Measurements from ENCODE around the gene GRSF1.
"Not testable (repeated sequence)": the region's sequence is repeated elsewhere in the genome, so short reads cannot be mapped to it uniquely, and the experiment has no call there.

The GRSF1 gene, protein sequence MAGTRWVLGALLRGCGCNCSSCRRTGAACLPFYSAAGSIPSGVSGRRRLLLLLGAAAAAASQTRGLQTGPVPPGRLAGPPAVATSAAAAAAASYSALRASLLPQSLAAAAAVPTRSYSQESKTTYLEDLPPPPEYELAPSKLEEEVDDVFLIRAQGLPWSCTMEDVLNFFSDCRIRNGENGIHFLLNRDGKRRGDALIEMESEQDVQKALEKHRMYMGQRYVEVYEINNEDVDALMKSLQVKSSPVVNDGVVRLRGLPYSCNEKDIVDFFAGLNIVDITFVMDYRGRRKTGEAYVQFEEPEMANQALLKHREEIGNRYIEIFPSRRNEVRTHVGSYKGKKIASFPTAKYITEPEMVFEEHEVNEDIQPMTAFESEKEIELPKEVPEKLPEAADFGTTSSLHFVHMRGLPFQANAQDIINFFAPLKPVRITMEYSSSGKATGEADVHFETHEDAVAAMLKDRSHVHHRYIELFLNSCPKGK

DNA sequence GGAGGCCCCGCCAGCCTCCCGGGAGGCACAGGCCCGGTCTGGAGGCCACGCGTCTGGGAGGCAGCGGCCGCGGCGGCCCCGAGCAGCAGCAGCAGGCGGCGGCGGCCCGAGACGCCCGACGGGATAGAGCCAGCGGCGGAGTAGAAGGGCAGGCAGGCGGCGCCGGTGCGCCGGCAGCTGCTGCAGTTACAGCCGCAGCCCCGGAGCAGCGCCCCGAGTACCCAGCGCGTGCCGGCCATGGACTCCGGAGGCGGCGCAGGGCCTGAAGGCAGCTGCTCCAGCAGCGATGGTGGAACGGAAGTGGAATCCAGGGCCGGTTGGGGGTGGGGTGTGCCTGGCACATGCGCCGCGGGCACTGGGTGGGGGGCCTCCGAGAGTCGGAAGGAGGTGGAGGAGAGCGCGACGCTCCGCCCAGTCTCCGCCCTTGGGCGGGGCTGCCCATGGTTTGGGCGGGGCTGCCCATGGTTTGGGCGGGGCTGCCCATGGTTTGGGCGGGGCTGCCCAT is at the start of gene GRSF1:
Gene GRSF1 (minus strand): TSS at position 302 of the 505 bp plus-strand sequence. CDS start 63 bp downstream, at position 239.
- peak; percentile 87 to 90 for DNase-seq (ENCODE audit: low read depth in 2 of 2, low spot score in 1 of 2)

DNA sequence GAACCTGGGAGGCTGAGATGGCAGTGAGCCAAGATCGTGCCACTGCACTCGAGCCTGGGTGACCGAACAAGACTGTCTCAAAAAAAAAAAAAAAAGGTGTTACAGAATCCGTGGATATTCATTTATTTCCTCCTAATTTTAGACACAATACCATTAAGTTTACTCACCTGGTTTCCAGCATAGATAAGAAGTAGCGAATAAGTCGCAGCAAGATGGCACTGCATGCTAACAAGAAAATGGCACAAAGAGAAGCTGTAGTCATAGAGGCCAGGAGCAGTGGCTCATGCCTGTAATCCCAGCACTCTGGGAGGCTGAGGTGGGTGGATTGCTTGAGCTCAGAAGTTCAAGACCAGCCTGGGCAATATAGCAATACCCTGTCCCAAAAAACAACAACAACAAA is 45.5 kb upstream of the GRSF1 start:
- no peak for DNase-seq (ENCODE audit: low read depth in 2 of 2, low spot score in 1 of 2)

DNA sequence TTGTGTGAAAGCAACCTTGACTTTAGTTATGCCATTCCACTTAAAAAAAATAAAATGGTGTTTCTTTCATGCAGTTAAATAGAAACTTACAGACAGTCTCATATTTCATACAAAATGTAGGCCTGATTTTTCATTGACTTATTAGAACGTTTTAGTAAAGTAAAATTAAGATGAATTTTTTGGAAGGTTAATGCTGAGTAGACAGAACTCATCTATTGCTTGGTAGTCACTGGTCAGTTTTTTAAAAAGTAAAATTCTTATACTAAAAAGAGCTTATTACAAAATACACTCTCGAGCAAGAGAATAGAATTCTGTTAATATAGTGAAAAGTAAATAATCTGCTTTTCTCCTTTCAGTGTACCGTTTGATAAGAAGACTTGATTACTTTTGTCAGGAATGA is 41.0 kb upstream of the GRSF1 start:
- DNase-seq (ENCODE audit: low read depth in 2 of 2, low spot score in 1 of 2), result no peak

DNA sequence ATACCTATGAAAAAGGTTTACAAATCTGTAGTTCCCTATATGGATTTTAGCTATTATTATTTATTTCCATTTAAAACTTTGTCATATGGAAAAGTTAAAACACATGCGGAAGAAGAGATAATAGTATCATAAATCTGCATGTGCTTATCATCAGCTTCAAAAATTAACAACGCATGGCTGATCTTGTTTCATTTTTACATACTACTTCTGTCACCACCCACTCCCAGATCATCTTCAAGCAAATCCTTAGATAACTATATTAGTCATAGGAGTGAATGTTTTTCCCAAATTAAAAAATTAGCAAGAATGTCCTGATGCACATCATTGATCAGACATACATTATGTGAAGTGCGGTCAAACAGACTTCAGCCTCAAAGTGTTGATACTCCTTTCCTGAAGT is 37.9 kb upstream of the GRSF1 start:
- no peak for DNase-seq (ENCODE audit: low read depth in 2 of 2, low spot score in 1 of 2)

DNA sequence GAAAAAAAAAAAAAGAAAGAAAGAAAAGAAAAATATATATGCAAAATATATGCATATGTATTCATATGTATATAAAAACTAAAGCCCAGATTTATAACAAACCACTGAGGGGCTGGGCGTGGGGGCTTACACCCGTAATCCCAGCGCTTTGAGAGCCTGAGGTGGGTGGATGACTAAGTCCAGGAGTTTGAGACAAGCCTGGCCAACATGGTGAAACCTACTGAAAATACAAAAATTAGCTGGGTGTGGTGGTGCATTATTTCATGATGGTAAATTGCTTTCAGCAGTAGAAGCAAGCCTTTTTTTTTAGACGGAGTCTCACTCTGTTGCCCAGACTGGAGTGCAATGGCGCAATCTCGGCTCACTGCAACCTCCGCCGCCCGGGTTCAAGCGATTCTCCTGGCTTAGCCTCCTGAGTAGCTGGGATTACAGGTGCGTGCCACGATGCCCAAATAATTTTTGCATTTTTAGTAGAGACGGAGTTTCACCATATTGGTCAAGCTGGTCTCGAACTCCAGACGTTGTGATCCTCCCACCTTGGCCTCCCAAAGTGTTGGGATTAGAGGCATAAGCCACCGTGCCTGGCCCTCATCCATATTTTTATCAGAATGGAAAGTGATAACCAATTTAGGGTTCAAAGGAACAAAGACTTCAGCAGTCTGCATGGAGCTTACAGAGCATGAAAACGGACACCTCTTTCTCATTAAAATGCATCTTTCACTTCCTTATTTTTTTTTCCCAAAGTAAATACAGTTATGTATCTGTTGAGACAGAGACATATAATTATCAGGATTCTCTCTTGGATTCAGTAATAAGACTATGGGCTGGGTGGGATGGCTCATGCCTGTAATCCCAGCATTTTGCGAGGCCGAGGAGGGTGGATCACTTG is 34.8 kb upstream of the GRSF1 start:
- DNase-seq (ENCODE audit: low read depth in 2 of 2, low spot score in 1 of 2), result no peak

DNA sequence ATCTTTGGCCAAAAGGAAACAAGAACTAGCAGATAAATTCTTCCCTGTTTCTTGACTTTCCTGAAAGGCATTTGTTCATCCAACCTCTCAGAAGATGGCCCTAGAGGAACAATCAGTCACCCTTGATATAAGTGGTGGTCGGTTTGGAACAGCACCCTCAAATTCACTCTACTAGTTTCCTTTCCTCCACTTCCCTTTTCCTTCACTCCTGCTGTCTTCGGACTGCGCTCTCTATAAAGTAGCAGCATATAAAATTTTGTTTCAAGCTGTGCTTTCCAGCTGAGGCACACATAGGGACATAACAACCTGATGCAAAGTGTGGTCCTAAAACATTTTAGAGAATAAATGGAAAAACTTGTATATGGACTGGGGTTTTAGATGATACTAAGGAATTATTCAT is 33.5 kb upstream of the GRSF1 start:
- DNase-seq (ENCODE audit: low read depth in 2 of 2, low spot score in 1 of 2), result no peak

DNA sequence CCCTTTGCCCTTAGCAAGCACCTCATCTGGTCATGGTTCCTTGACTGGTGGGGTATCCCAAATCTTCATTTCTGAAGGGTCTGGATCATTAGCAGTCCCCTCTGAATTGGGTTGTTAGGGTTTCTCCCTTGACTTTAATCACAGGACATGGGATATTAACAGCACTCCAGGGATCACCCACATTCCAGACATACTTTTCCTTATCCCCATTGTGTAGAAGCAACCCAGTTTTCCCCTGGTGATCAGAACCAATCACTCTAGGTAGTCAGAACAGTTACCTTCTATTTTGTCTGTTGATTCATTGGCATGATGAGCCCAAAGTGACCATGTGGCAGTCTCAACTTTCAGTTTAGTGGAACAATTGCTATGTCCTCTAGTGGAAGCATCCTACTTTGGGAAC is 29.1 kb upstream of the GRSF1 start:
- no peak for DNase-seq (ENCODE audit: low read depth in 2 of 2, low spot score in 1 of 2)

DNA sequence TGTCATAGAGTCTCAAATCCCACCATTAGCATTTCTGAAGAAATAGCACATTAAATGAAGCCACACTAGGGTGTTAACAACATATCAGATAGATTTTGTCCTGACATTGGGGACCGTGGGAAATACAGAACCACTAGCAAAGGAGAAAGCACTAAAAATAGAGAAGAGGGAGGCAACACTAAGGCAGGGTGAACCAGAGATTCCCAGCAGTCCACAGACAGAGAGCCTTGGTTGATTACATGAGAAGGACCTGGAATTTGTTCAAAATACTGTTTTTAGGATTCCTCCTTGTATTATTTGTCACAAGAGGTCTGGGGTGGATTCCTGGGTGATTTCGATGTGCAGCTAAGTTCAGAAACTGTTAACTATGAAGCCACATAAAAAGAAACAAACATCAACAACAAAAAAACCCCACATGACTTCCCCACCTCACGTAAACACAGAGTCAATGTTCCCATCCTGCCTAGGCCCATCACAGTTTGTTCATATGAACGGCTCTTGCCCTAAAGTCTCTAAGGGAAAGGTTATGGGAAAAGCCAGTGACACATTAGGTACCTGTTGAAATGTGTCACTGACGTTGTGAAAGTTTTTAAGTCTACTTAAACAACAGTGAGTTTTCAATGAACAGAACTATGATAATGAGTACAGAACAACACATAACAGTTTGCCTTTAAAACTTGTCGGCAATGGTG is 23.6 kb upstream of the GRSF1 start:
- DNase-seq (ENCODE audit: low read depth in 2 of 2, low spot score in 1 of 2), result no peak

DNA sequence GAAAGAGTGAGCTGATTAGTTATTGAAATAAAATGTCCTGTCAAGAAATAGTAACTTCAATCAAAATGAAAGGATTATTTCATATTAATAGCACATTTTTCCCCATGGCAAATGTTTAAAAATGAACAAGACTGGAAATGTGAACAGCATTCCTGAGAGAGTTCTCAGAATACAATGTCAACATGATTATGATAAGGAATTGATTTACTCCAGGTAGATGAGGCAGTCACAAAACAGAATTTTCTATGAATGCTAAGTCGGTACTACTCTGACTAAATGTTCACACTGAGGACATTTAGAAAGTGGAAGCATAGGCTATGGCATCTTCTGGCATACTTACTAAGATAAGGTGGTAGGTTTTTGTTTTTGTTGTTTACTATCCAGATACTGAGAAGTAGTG is 19.4 kb upstream of the GRSF1 start:
- DNase-seq (ENCODE audit: low read depth in 2 of 2, low spot score in 1 of 2), result no peak

DNA sequence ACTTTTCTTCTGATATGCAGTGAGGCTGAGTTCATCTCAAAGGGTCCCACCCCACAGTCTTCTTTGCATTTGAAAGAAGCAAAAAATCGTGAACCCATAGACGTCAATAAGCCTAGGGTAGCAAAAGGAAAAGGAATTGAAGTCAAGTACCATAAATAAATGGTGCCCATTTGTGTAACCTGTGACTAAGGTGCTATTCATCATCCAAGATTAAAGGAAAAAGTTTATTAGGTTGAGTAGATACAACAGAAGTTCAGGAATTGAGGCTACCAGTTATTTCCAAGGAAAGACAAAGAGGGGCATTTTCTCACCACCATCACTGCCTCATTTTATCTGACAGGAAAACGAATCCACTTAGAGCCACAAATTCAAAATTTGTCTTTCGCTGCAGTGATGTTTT is 18.8 kb upstream of the GRSF1 start:
- DNase-seq (ENCODE audit: low read depth in 2 of 2, low spot score in 1 of 2), result no peak

DNA sequence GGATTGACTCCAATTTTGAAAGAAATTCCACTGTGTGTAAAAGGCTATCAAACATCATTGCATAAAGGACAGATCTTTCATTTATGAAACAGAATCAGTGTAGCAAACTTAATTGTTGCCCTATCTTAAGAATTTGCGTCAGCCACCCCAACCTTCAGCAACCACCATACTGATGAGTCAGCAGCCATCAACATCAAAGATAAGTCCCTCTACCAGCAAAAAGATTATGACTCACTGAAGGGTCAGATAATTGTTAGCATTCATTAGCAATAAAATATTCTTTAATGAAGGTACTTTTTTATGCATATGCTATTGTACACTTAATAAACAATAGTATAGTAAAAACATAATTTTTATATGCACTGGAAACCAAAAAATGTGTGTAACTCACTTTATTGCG is 15.8 kb upstream of the GRSF1 start:
- no peak for DNase-seq (ENCODE audit: low read depth in 2 of 2, low spot score in 1 of 2)

DNA sequence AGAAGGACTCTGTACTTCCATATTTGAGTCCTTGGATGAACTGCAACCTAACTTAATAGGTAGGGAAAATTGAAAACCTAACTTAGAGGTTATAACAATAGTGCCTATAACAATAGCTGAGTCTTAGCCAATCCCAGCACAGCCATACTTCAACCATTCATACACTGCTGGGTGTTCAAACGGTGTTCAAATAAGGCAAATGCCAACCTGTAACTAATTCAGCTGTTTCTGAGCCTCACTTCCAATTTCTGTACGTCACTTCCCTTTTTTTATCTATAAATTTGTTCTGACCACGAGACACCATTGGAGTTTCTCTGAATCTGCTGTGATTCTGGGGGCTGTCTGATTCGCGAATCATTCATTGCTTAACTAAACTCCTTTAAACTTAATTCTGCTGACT is 9.6 kb upstream of the GRSF1 start:
- DNase-seq (ENCODE audit: low read depth in 2 of 2, low spot score in 1 of 2), result no peak

DNA sequence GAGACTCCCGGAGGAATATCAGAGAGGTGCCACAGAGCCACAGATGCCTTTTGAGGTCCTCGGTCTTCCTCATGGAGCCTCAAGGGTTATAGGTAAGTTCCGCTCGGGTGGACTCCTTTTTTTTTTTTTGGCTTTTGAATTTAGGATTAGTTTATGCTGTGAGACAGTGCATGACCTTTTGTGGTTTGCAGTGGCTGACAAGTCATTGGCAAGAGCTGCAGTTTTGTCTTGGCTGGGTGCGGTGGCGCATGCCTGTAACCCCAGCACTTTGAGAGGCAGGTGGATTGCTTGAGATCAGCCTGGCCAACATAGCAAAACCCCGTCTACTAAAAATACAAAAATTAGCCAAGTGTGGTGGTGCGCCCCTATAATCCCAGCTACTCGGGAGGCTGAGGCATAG is 4.5 kb upstream of the GRSF1 start:
- no peak for DNase-seq (ENCODE audit: low read depth in 2 of 2, low spot score in 1 of 2)

DNA sequence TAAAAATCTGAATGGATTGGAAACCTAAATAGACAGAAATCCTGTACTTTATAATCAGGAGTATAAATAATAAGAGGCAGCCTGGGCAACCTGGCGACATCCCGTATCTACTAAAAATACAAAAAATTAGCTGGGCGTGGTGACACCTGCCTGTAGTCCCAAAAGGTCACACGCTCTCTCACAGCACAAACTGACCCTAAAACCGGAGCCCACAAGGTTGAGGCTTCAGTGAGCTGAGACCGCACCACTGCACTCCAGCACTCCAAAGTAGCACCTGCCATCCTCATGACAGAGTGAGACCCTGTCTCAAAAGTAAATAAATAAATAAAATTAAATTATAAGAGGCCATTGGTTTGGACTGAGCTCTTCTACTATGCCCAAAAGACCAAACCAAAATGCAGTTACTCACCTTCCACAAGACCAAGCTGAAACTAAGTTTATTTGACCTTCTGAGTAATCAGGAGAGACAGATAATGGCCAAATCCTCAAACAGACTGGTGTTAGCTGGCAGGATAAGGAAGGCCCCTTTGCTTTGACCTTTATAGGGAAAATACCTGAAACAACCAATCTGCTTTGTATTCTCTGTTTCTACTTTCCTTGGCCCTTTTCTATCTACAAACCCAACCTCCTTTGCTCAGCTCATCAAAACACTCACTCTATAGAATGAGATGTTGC is 3.2 kb upstream of the GRSF1 start:
- no peak for DNase-seq (ENCODE audit: low read depth in 2 of 2, low spot score in 1 of 2)

DNA sequence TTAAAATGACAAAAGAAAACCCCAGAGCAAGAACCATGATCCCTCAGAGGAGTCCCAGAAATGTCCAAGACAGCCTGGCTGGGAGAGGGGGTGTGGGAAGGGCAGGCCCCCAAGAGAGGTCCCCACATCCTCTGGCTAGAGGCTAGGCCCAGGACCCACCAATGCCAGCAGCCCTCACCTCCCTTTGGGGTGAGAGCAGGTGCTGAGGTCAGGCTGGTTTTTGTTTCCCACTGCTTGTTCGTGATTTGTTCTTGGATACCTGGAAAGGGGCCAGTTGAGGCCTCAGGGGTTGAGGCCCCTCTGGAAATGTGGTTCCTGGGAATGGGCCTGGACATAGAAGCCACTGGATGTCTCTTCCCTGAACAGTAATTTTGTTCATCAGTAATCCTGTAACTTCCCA is 2.3 kb upstream of the GRSF1 start:
- no peak for DNase-seq (ENCODE audit: low read depth in 2 of 2, low spot score in 1 of 2)

DNA sequence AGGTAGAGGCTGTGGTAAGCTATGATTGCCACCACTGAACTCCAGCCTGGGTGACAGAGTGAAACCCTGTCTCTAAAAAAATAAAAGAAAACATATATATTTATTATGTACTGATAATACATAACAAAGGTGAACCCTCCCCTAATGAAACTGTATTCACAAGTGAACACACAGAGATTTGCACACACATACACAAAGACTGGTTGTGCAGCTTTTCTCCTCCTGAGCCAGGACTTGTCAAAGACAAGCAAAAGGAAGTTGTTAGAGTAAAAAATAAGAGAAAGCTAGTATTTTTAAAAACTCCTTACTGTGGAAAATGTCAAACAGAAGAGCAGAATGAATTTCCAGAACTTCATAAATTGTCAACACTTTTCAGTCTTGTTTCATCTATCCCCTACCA is 1.5 kb upstream of the GRSF1 start:
- no peak for DNase-seq (ENCODE audit: low read depth in 2 of 2, low spot score in 1 of 2)

DNA sequence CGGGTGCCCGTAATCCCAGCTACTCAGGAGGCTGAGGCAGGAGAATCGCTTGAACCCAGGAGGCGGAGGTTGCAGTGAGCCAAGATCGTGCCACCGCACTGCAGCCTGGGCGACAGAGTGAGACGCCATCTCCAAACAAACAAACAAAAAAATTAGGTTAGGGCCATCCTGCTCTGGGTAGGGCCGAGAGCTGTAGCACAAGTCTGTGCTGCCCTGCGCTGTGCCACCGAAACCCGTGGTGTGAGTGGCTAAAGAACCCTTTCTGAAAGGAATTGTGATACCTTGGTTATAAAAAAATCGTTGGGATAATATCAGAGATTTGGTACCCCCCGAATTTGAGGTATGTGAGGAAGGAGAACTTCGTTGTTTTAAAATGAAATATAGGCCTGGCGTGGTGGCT is 941 bp upstream of the GRSF1 start:
- DNase-seq (ENCODE audit: low read depth in 2 of 2, low spot score in 1 of 2), result not testable (repeated sequence)

DNA sequence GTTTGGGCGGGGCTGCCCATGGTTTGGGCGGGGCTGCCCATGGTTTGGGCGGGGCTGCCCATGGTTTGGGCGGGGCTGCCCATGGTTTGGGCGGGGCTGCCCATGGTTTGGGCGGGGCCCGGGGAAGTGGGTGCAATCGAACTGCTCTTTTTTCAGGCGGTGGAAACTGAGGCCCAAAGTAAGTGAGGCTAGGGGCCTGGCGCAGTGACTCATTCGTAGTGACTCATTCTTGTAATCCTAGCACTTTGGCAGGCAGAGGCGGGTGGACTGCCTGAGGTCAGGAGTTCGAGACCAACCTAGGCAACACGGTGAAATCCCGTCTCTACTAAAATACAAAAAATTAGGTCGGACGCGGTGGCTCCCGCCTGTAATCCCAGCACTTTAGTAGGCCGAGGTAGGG is 447 bp upstream of the GRSF1 start:
- peak; percentile 24 to 43 for DNase-seq (ENCODE audit: low read depth in 2 of 2, low spot score in 1 of 2)

DNA sequence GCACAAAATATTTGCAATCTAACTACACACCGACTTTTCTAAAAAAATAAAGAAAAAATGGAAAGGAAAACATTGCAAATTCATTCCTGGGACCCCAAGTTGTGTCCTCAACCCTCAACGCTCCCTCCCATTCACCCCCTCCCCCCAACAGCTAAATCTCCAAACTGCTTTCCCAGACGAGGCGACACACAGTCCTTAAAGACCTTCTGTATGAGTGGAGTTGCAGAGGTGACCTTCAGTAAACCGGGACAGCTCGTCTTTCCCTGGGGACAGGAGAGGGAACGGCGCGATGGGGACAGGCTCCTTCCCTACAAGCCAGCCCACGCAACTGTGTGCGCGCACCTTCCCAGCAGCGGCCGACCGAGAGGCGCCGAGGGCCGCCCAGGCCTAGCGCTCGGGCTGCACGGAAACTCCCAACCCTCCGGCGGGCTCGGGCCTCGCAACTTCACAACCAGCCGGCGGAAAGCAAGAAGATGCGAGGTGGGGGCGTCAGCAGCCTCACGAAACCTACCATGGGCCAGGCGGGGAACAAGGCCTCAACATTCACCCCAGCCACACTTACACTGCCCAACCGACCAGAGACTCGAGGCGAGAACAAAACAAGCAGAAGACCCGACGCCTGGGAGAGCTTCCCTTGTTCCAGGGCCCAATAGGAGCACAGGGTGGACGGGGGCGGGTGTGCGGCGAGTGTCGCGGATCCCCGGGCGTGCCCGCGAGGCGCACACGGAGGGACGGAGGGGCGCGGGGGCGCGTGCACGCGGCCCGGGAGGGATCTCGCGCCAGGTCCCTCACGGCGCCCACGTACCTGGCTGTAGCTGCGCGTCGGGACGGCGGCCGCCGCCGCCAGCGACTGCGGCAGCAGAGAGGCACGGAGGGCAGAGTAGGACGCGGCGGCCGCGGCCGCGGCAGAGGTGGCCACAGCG is 763 bp downstream of the GRSF1 start:
- peak; percentile 26 to 34 for DNase-seq (ENCODE audit: low read depth in 2 of 2, low spot score in 1 of 2)

DNA sequence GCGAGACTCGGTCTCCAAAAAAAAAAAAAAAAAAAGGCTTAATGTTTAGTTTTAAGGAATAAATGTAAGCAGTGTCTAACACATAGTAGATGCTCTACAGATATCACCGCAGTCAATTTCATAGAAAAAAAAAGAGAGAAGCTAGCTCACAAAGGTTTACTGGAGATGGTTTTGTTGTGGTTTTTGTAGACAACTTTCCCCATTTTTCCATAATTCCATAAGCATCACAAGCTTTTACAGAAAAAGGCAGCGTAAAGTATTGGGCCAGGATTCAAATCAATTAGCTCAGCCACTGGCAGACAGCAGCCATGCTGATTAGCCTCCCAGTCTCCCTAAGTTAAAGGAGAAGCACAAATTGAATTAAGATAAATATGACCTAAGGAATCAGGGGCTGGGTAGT is 1.5 kb downstream of the GRSF1 start:
- no peak for DNase-seq (ENCODE audit: low read depth in 2 of 2, low spot score in 1 of 2)

All from stimulated activated CD8-positive, alpha-beta memory T cell treated with anti-CD3 and anti-CD28 coated beads, Interleukin-4, amount 100 ng/mL, for 4 hours (primary cell).